Measurements from ENCODE around the gene C3orf20.

GRCh38 chr3:14765060-14765400 is 90.1 kb downstream of the C3orf20 start:
- no peak for TF ChIP-seq ZNF274 (IDR thresholded peaks at IDR 0.05; ENCODE audit: low read depth, low read length)
- no peak for TF ChIP-seq SUZ12 (IDR thresholded peaks at IDR 0.05; ENCODE audit: extremely low read depth, insufficient read depth, insufficient read length)
